HFF-Myc (cell line): Measurements from ENCODE around the gene TMOD3.
A peak's percentile ranks its signal among the peaks of the same experiment; 100 is the strongest.

ENCODE experiments used
- DNase-seq: peaks from one replicate; pipeline ENCODE4 v3.0.0-alpha.2; 2011; ENCODE audit warnings: low read depth; ENCODE audit errors: extremely low read depth
- H3K4me3 ChIP-seq: replicated peaks from 2 replicates; pipeline ENCODE4 v1.5.1; 2011; ENCODE audit warnings: low read depth, mild to moderate bottlenecking, control low read depth, low read length
- TF ChIP-seq, protein P1 (sequence below): IDR thresholded peaks from 2 replicates; pipeline ENCODE4 v1.5.1; 2012; ENCODE audit warnings: mild to moderate bottlenecking, low read depth, low read length, control low read depth; ENCODE audit errors: missing control alignments

The TMOD3 gene

DNA sequence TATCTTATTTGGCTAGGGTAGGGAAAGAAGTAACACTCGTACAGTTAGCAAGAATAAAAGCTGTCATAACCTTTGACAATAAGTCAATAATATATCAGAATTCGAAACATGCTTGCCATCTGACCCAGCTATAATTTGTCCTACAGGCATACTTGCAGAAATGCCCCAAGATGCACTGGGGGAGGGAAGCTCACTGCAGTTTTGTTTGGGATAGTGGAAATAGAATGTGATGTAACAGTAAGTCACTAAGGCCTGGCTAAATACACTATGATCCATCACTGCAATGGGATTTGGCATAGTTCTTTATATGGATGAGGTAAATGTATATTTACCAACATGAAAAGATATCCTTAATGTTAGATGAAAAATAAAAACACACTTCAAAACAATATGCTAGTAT lies 25.5 kb upstream of the TMOD3 start:
- TF ChIP-seq, protein P1, sequence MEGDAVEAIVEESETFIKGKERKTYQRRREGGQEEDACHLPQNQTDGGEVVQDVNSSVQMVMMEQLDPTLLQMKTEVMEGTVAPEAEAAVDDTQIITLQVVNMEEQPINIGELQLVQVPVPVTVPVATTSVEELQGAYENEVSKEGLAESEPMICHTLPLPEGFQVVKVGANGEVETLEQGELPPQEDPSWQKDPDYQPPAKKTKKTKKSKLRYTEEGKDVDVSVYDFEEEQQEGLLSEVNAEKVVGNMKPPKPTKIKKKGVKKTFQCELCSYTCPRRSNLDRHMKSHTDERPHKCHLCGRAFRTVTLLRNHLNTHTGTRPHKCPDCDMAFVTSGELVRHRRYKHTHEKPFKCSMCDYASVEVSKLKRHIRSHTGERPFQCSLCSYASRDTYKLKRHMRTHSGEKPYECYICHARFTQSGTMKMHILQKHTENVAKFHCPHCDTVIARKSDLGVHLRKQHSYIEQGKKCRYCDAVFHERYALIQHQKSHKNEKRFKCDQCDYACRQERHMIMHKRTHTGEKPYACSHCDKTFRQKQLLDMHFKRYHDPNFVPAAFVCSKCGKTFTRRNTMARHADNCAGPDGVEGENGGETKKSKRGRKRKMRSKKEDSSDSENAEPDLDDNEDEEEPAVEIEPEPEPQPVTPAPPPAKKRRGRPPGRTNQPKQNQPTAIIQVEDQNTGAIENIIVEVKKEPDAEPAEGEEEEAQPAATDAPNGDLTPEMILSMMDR, result no peak
- DNase-seq, result no peak
- H3K4me3 ChIP-seq, result no peak overlapping the region

- TF ChIP-seq, protein P1, result no peak
- no peak for DNase-seq
These were observed 23.3 kb upstream of the TMOD3 start for GRCh38 chr15:51806123-51806522.

DNA sequence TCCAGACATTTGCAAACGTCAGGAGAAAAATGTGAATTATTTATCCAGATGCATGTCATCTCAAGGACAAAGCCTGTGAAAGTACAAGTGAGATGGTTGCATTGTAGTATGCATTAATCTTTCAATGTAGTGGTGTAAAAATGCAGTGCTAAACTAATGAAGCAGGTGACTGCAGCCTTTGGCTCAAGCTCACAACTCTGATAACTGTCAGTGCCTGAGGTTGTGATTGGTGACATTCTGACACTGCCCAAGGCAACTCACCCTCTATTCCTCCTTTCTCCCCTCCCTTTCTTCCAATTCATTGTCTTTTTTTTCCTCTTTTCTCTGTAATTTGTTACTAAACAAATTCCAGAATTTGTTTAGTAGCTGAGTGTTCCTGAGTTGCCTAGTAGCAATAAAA lies 20.0 kb upstream of the TMOD3 start:
- no peak overlapping the region for H3K4me3 ChIP-seq
- DNase-seq, result no peak
- TF ChIP-seq, protein P1, result no peak

More at GRCh38 chr15:51806123-51806522, 23.3 kb upstream of the TMOD3 start:
- H3K4me3 ChIP-seq, result no peak overlapping the region

- TF ChIP-seq, protein P1, result no peak
- no peak overlapping the region for H3K4me3 ChIP-seq
- DNase-seq, result no peak
These were observed 16.9 kb upstream of the TMOD3 start for GRCh38 chr15:51812598-51812997.

DNA sequence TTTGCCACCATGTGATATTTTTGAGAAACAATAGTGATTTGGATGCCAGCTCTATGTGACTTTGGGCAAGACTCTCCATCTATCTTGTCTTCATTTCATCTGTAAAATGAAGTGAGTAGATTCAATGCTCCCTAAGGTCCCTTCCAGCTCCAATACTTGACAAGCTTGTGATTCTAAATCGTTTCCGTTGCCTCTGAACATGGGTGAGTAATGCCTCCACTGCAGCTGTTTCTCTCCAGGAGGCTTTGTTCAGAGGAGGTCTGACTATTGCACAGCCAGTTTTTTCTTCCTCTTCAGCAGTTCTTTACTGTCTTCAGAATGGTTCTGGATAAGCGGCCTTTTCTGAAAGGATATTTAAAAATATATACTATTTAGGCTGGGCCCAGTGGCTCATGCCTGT lies 14.8 kb upstream of the TMOD3 start:
- no peak overlapping the region for H3K4me3 ChIP-seq
- TF ChIP-seq, protein P1, result no peak
- no peak for DNase-seq

DNA sequence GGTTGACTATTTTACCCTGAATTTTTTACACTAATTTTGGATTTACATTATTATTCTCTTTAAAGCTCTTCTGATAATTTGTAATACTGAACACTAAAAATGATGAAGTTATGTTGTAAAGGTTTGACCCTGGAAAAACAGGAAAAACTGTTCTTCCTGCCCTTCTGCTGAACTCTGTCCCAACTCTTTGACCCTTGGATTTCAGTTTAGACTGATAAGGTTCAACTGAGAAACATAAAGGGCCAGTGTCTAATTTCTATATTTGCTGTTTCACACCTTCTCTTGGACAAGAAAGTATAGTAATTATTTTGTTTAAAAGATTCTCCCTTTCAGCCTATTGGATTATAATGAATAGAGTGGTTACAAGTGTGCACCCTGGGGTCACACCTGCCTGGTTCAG lies 12.8 kb upstream of the TMOD3 start:
- no peak overlapping the region for H3K4me3 ChIP-seq
- TF ChIP-seq, protein P1, result no peak
- no peak for DNase-seq

GRCh38 chr15:51818150-51818549 lies 11.3 kb upstream of the TMOD3 start:
- TF ChIP-seq, protein P1, result no peak
- DNase-seq, result peak; percentile 39
- no peak overlapping the region for H3K4me3 ChIP-seq
